GM21717 (cell line): Measurements from ENCODE around the gene YPEL5.
A peak's percentile ranks its signal among the peaks of the same experiment; 100 is the strongest.

Experiments
- ATAC-seq: cut with Tn5 transposase; IDR thresholded peaks from one replicate; pipeline ENCODE4 v1.9.1; 2021; ENCODE audit warnings: mild to moderate bottlenecking, moderate library complexity; ENCODE audit not compliant: unreplicated experiment

YPEL5 gene

DNA sequence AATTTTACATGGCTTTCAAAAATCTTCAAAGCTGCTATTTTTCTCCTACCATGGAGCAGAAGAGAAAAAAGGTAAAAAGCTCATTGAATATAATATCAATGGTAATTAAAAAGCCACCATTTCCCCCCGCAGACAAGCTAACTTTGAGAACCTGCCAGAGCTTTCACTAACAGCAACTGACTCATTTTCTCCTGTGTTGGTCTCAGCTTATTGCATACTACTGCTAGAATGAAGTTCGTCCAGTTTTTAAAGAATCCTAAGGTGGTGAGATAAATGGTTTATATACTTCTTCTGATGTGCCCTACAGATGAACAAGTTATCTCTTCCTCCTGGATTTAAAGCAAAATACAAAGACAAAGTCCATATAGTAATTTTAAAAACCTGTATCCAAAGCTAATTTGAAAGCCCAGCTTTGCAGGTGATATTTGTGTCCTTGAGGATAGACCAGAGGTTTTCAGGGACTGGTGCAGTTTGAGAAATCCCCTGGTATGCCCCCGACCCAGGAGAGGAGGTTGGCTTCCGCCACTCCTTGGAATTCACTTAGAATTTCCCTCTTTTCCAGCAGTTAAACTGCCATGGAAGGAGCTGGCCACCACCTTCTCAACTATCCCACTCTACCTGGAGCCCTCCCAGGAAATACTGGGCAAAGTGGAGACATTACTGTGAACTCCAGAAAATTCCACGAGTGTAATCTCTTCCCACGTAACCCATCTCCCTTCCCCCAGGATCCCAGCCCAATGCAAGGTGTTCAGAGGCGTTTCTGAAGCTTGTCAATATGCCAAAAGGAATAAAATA is 17.5 kb downstream of the YPEL5 start:
- no peak for ATAC-seq

DNA sequence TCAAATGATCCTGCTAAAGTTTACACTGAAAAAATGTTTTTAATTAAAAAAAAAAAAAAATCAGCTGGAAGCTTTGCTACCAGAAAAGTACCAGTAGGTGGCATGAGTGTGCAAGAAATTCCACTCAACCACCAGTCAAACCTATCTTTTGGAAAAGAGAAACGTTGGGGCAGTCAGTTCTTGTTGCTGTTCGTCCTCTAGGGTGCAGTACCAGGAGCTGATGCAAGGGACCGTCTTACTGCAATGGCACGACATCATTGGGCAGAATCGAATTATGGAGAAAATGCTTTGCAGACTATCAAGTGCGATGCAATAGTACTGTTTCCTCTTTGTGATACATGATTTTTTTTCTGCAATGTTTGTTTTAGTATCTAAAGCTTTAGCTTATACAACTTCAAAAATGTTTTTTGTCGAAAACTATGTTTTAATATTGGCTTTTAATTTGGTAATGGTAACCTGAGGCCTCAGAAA is 18.3 kb downstream of the YPEL5 start:
- ATAC-seq: peak; percentile 80

DNA sequence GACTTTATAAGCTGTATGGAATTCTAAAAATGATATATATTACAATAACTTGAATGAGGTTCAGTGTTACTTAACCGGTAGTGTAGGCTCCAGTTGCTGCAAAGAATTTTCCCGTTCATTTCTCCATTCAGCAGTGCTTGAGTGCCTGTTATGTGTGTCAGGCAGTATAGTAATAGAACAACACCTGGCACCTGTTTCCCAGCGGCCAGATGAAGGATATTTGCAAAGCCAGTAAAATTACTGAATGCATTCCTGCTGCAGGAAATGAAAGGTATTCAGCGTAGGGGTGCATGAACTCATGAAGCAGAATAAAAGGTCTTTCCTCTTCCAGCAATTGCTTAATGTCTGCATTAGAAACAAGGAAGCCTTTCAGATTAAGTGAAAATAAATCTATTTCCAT is 18.8 kb downstream of the YPEL5 start:
- no peak for ATAC-seq

- ATAC-seq: no peak
These were observed 25.8 kb downstream of the YPEL5 start for GRCh38 chr2:30172627-30173026.

- no peak for ATAC-seq
These were observed 30.6 kb downstream of the YPEL5 start for GRCh38 chr2:30177440-30177839.

DNA sequence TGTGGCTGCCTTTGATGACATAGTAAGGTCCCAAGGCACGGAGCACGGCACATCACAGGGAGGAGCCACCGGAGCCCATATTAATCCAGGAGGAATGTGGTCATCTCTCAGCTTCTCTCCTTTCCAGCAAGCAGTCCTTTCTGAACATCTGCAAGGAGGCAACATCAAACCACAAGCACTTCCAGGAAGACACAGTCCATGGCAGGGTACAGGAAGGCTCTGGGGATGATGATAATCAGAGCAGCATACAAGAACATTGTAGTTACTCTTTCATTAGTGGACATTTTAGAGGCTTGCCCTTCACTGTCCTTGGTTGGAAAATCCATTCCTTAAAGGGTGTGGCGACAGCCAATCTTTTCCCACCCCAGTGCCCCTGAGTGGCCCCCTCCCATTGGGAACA is 31.1 kb downstream of the YPEL5 start:
- ATAC-seq: no peak

DNA sequence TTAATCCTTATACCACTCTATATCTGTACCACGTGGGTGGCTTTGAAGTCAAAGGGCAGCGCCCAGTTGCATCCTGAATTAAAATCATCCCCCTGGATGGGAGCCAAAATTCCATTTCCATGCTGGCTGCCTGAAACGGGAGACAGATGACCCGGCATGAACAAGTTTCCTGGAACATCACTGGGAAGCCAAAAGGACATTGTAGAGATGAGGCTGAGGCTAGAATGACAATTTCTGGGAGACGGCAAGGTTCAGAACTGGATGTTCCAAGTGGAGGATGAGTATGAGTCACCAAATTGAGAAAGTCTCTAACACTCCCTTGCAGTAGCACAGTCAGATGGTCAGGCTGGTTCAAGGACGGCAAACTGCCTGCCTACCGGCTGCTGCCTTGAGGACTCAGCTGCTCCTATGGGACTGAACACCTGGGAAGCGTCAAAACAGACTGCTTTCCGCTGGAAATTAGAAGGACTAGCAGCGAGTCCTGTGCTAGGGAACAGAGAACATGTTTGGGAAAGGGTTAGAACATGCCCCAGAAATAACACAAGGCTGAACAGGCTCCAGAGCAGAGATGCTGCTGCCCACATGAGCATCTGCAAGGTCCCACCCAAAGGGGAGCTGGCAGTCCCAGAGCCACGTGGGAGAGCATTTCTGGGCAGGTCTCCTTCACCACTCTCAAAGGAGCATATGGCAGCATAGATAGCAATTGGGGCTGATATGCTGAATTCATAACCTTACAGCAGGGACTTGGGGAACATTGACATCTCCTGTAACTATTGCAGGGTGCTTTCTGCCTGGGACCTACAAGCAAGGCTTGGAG is 32.0 kb downstream of the YPEL5 start:
- ATAC-seq: no peak

DNA sequence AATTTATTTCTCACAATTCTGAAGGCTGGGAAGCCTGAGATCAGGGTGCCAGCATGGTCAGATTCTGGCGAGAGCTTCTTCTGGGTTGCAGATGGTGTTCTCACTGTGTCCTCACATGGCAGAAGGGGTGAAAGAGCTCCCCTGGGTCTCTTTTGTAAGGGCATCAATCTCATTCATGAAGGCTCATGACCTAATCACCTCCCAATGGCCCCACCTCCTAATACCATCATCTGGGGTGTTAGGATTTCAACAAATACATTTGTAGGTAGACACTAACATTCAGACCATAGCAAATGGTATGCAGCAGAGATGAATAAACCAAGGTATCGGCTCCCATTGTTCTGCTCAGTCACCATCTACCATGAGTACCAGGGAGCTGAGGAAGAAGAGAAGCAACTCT is 32.7 kb downstream of the YPEL5 start:
- ATAC-seq: no peak

- ATAC-seq: no peak
These were observed 33.4 kb downstream of the YPEL5 start for GRCh38 chr2:30180226-30180625.

DNA sequence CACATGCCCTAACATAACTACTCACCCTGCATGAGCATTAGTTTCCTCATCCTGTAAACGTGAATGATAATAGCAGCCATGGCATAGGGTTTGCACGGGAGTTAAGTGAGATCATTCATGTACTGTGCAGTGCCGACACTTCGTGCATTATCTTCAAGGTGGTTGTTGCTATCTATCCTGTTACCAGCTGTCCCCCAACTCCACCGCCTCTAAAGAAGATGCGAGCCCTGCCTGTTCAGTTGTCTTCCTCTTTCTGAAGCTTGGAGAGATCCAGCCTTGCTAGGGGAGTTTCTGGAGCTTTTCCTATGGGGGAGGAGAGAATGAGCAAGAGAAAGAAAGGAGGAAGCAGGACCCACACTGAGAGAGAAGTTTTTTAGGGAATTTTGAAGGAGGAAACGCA is 34.4 kb downstream of the YPEL5 start:
- no peak for ATAC-seq

DNA sequence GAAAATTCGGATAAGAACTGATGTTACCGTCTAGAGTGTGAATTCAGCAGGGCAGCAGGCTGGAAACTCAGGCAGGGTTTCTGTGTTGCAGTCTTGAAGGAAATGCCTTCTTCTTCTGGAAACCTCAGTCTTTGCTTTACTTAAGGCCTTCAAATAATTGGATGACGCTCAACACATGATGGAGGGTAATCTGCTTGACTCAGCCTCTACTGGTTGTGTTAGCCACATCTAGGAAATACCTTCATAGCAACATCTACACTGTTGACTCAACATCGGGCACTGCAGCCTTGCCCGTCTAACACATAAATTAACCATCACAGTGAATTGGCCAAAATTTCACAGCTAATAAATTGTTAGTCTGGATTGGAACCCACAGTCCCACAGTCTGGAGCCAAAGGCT is 37.2 kb downstream of the YPEL5 start:
- no peak for ATAC-seq

- no peak for ATAC-seq
These were observed 38.4 kb downstream of the YPEL5 start for GRCh38 chr2:30185178-30185577.

- no peak for ATAC-seq
These were observed 41.5 kb downstream of the YPEL5 start for GRCh38 chr2:30188292-30188691.

DNA sequence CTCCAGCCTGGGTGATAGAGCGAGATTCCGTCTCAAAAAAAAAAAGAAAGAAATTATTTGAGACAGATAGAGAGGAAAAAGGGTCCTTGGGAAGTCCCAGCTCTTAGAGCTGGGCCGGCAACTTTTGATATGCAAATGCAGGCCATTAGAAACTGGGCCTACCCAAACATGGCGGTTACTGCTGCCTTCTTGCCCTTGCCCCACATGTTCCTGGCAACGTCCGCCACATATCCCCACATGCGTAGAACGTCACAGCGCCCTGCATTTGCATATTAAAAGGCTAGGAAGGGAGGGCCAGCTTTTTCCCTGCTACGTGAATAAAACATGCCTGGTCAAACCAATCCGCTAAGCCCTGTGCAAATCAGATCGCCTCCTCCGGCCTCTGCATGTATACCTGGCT is 43.8 kb downstream of the YPEL5 start:
- ATAC-seq: no peak

DNA sequence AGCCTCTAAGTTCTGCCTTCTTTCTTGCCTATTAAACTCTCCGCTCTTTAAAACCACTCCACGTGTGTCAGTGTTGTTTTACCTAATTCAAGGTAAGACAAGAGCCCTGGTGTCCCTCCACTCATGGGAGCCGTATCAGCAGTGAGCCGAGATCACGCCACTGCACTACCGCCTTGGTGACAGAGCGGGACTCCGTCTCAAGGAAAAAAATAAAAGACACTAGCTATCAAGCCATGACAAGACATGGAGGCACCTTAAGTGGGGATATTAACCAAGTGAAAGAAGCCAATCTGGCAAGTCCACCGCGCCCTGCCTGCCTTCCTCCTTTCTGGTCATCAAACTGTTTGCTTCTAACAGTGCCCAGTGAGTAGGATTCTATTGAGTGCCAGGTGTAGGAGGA is 44.3 kb downstream of the YPEL5 start:
- no peak for ATAC-seq

- ATAC-seq: no peak
These were observed 45.0 kb downstream of the YPEL5 start for GRCh38 chr2:30191819-30192271.

DNA sequence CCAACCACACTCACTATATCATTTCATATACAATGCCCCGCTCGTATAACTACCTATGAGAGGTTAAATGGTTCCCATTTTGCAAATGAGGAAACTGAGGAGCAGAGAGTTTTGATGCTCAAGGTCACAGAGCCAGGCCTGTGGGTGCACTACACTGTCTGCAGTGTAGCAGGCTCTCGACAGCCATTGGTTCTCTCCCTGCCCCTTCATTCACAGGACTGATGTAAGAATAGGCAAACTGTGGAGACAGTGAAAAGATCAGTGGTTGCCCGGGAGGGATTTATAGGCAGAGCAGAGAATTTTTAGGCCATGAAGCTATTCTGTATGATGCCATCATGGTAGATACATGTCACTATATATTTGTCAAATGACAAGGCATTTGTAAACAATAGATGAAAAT is 45.5 kb downstream of the YPEL5 start:
- ATAC-seq: no peak

DNA sequence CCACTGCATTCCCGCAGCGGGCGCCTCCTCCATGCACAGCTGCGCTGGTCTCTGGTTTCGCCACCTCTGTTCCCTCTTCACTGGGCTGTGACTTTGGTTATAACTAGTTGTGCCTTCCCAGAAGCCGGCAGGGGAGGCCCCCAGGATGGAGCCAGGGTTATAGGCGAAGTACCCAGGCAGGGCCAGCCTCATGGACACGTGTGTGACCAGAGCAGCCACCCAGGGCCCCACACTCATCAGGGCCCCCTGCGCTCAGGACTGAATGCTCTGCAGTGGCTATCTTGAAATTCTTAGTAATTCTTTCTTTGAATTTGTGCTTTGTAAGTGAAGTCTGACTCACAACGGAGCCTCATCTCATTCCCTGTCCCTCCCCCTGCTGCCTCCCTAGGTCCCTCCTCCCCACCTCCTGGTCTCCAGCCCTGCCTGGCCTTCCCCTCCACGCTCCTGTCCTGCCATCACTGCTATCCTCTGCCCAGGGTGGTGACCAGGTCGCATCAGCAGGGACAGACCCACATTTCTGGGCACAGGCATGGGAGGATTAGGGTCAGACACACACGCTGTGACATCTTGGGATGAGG is 46.4 kb downstream of the YPEL5 start:
- ATAC-seq: no peak

GRCh38 chr2:30194421-30194820 is 47.6 kb downstream of the YPEL5 start:
- ATAC-seq: no peak

- ATAC-seq: no peak
These were observed 48.2 kb downstream of the YPEL5 start for GRCh38 chr2:30195016-30195415.

- no peak for ATAC-seq
These were observed 50.9 kb downstream of the YPEL5 start for GRCh38 chr2:30197570-30198192.
